NCI-H1048 (cell line): ENCODE measurements around the gene EFHC1.
"Not testable (repeated sequence)": the region's sequence is repeated elsewhere in the genome, so short reads cannot be mapped to it uniquely, and the experiment has no call there.

ENCODE experiments used
- DNase-seq: peaks from one replicate; lab custom pipeline; 2025; lab: John Stamatoyannopoulos, UW

Gene EFHC1, protein sequence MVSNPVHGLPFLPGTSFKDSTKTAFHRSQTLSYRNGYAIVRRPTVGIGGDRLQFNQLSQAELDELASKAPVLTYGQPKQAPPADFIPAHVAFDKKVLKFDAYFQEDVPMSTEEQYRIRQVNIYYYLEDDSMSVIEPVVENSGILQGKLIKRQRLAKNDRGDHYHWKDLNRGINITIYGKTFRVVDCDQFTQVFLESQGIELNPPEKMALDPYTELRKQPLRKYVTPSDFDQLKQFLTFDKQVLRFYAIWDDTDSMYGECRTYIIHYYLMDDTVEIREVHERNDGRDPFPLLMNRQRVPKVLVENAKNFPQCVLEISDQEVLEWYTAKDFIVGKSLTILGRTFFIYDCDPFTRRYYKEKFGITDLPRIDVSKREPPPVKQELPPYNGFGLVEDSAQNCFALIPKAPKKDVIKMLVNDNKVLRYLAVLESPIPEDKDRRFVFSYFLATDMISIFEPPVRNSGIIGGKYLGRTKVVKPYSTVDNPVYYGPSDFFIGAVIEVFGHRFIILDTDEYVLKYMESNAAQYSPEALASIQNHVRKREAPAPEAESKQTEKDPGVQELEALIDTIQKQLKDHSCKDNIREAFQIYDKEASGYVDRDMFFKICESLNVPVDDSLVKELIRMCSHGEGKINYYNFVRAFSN

DNA sequence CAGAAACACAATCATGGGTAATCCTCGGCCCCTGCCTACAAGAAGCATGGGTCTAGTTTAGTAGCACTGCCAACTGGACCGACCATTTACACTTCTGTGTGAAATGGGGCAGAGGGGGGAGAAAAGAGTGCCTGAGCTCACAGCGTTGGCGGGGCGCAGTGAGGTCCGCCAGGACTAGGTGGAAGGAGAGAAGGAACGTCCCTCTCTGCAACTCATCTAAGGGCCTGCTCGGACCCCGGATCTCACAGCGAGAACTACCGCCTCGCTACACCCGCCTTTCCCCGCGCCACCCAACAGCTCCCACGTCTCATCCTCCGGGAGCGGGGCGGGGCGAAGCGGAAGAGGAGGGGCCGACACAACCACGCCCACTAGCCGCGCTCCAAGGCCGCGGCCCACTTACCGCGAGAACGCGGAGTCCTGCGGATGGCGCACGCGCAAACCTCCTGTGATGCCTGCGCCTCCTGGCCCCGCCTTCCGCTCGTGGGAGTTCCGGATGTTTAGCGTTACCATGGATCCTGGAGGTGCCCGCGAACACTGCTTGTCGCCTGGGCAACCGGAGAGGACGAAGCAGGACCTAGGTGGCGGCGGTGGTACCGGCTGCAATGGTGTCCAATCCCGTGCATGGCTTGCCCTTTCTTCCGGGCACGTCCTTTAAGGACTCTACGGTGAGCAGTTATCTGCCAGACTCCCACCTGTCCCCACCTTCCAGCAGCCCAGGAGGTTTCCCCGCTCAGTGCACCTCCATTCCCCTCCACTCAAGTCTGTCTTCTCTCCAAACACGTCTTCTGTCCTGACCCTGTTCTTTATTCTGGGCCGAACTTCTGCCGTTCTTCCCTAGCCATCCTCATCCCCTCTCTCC is at the start of gene EFHC1:
Gene EFHC1, plus strand, starts transcription at position 534 of the 859 bp plus-strand sequence. Its CDS starts 69 bp downstream, at position 603.
- peak; percentile 69 for DNase-seq

DNA sequence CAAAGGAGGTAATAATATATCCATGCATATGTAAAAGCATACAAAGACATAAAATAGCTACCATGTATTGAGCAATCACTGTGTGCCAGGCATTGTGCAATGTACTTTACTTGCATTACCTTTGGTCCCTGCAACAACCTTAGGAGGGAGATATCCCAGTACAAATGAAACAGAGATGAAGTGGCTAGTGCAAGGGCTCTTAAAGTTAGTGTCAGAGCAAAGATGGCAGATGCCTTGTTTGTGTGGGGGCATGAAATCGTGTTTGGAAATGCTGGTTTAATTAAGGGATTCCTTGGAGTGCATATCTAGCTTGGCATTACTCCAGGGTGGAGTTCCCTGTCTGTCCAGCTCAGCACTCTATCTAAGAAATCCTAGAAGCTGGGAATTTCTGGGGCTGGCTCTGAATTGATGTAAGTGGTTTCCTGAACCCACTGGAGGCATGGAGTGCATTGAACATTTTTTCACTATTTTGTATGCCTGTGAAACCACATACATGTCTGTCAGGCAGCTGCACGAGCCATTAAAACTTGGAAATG is 48.4 kb upstream of the EFHC1 start:
- DNase-seq: no peak

DNA sequence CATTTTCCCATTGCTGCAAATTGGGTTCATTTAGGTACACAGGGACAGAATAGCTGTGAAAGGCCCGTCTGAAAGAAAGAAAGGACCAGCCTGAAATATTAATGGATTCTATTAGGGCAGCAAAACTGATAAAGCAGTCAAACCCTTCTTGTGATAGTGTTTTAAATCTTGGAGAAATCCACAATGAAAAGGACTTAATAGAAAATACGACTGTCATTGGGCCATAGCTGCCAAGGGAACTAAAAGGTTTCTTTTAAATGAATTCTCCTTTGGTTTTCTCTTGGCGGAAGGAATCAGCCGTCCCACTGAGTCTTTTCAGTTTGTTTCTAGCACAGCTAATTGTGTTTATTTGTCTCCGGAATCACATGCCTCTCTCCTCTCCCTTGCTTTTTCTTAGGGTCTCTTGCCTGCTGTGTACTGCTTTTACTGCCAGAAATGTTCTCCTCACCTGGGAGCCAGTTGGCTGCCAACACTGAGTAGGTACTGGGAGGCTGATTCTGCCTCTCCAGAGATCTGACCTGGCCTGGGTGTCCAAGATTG is 46.9 kb upstream of the EFHC1 start:
- no peak for DNase-seq

DNA sequence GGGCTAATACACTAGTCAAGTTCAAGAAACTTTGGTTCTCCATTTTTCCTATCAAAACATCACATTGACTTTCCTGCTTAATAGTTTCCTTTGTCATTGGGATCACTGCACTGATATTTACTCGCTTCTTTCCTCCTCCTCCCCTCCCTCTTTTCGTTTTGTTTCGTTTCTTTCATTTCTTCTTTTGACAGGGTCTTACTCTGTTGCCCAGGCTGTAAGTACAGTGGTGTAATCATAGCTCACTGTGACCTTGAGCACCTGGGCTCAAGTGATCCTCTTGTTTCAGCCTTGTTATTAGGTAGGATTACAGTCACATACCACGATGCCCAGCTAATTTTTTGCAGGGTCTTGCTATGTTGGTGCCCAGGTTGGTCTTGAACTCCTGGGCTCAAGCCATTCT is 45.9 kb upstream of the EFHC1 start:
- no peak for DNase-seq

DNA sequence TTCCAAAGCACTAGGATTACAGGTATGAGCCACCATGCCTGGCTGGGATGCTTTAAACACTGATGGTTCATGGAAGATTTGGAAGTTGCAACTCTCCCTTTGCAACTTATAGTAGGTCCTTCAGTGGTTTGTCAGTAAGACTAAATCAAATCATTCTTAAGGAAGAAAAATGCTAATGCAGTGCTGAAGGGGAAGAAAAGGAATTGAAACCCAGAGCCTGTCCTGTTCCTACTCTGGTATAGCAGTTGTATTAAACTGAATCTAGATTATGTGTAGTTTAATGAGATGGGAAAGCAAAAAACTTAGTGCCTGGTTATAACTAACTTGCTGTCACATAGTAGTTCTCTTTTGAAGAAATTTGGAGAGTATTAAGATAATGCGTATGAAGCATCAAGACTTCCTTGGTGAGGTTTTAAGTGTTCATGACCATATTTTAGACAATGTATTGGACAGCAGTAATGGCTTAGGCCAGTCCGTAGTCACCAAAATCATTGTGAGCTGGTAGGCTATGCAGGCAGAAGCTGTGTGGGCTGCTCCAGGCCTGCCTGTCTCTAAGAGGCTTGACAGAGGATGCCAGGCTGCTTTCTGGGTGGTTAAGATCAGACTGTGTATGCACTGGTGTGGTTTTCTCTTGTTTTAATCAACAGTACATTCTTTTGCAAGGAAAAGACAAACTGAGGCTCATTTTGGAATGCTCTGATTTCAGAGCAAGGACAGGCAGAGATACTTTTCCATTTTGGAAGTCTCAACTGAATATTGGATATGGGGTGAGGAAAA is 44.2 kb upstream of the EFHC1 start:
- DNase-seq: no peak

DNA sequence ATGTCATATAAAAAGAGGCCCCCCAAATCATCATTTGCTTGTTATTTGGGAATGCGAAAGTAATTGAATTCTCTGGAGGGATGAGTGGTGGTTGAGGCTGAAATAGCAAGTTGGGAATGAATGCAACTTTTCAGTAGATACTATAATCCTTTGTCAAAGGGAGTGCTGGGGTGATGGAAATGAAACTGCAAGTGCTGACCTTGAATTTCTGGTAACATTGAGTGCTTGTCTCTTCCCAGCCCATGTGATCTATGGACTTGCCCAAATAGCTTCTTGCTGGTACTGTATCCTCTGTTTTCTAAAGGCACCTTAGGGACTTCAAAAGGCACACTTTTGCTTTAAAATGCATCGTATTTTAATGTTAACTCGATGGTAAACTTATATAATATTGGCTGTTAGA is 43.4 kb upstream of the EFHC1 start:
- no peak for DNase-seq

DNA sequence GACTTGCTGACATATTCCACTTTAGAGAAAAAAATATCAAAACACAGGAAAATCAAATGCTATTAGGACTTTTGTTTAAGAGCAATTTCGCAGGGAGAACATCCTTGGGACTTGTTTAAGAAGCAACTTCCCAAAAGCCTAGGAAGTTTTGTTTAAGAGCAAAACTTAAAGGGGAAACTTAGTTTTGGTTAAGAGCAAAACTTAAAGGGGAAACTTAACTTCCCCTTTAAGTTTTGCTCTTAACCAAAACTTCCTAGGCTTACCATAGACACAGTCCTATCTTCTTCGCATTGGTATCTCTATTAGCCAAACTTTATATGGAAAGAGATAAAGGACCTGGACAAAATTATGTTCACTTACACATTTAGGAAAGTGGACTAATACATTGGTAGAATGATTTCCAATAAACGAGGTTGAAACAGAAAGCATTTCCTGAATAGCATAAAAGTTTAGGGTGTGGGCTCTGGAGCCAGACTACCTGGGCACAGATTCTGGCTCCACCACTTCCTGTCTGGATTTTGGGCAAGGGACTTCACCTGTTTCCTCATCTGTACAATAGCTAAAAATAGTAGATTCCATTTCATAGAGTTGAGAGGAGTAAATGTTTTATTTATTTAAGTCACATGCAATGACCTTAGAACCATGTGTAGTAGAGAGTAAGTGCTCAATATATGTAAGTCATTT is 42.5 kb upstream of the EFHC1 start:
- no peak for DNase-seq

DNA sequence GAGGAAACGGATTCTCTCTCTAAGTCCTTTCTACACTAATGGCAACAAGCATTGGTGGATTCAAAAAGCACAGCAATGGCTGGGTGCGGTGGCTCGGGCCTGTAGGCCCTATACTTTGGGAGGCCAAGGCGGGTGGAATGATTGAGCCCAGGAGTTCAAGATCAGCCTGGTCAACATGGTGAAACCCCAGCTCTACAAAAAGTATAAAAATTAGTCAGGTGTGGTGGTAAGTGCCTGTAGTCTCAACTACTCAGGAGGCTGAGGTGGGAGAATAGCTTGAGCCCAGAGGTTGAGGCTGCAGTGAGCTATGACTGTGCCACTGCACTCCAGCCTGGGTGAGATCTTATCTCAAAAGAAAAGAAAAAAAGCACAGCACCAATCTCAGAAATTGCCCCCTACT is 38.9 kb upstream of the EFHC1 start:
- no peak for DNase-seq

DNA sequence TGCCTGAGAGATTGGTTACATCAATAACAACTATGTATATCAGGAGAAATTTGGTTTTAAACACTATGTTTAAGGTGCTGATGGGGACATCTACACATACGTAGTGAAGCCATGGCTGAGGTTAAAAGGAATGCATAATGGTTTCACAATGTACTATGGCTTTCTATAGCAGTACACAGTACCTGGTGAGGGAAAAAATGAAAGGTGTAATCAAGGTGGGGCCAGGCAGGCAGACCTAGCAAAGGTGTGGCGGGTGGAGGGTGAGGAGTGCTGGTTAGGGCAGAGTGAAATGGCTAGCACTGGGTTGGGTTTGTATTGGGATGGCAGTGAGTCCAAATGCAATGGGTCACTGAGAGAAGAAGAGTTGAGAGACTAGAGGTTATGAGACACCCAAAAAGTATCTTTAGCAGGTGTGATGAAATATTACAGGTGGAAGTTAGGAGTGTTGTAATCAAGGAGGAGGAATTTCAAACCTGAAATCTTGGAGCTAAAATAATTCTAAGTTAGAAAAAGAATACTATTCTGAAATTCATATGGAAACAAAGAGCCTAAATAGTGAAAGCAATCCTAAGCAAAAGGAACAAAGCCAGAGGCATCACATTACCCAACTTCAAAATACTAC is 35.9 kb upstream of the EFHC1 start:
- DNase-seq: no peak

DNA sequence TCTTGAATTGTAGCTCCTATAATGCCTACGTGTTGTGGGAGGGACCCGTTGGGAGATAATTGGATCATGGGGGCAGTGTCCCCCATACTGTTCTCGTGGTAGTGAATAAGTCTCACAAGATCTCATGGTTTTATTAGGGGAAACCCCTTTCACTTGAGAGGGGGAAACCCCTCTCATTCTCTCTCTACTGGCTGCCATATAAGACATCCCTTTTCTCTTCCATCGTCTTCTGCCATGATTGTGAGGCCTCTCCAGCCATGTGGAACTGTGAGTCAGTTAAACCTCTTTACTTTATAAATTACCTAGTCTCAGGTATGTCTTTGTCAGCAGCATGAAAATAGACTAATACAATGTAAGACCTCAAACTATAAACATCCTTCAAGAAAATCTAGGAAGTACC is 35.1 kb upstream of the EFHC1 start:
- no peak for DNase-seq

DNA sequence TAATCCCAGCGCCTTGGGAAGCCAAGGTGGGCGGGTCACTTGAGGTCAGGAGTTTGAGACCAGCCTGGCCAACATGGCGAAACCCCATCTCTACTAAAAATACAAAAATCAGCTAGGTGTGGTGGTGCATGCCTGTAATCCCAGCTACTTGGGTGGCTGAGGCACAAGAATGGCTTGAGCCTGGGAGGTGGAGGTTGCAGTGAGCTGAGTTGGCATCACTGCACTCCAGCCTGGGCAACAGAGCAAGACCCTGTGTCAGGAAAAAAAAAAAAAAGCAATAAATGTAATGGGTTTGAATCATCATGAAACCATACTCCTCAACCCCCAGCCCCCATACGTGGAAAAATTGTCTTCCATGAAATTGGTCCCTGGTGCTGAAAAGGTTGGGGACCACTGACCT is 32.0 kb upstream of the EFHC1 start:
- DNase-seq: not testable (repeated sequence)

DNA sequence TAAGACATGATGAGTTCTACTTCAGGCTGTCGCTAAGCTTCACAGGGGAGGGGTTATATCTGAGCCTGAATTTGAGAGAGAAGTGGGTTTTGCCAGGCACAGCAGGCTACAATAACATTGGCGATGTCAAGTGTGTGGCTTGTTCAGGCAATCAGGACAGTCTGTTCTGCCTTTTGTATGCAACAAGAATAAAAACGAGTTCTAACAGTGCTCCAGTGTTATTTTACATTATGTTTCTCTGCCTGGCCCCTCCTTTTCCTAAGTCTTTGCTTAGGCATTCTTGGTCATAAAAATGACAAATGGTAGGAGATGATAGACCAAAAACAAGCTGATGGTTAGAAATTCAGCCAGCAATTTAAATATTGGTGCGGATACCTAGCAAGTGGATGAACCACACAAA is 31.4 kb upstream of the EFHC1 start:
- no peak for DNase-seq

DNA sequence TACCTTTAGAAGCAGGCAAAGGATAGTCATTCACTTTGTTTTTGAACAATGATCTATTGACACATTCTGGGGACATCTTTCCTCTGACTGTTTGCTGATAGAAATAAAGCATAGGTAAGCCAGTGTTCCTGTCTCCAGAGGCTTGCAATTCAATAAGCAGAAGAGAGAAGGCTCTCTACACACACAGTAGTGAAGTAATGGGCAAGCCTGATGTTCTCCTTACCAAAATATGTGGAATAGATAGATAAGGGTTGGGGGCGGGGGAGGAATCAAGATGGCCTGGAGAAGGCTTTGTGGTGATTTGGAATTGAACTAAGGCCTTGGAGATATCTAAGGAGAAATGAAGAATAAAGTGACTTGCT is 30.9 kb upstream of the EFHC1 start:
- DNase-seq: no peak

DNA sequence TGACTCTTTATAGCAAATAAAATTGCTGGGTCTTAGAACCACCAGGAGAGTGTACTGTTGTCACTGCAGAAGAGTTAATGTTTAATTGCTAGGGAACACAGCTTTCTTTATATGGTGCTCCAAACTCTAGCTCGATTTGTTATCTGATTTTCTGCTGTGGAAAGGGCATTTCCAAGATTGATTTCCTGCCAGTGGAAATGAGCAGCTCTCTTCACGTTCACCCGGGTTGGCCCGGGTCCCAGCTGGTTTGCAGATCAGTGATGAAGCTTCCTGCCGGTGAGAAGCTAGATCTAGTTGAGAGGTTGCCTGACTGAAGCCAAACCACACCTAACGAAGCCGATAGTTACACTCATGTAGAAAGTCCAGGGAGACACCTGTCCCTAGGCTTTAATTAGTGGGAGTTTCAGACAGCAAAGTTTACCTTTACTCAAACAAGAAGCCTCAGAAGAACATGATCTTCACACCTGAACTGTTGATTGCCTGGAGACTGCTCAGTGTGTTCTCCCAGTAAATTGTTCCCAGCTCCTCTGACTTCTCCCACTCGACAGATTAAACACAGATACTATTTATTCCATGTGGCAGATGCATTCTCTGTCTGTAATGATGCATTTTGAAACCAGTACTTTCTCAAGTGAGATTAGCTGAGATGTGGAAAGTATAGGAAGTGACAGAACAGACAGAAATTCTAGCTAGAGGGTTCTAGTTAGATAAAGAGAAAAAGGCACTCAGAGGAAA is 30.3 kb upstream of the EFHC1 start:
- no peak for DNase-seq

DNA sequence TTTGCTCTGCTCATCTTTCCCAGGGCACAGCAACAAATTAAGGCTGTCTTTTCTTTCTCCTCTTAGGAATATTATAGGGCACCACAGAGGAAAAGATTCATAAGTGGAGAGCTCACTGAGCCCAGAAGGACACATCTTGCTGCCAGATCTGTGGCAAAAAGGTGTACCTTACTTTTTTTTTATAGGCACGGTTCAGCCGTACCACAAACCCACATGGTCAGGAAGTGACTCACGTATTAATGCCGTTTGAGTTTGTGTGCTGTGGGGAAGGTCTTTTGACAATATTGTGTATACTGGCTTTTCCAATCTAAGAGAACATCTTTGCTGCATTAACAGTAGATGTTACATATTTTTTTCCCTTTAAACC is 29.8 kb upstream of the EFHC1 start:
- DNase-seq: no peak

DNA sequence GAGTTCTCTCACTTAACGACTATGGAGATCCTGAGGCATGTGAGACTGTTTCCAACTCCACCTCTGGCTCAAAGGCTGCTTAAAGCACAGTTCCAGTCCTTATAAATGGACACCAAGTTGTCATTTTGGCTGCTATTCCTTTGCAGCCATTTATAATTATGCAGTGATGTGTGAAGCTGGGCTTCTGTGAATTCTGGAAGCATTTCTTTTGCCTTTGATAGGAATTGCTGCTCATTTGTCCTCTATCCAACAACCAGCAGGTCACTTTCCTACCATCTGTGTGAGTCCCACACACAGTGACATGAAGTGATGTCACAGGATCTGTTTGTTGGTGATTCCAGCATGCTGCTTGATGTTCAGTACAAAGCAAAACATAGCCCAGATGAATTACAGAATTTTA is 28.5 kb upstream of the EFHC1 start:
- DNase-seq: no peak

DNA sequence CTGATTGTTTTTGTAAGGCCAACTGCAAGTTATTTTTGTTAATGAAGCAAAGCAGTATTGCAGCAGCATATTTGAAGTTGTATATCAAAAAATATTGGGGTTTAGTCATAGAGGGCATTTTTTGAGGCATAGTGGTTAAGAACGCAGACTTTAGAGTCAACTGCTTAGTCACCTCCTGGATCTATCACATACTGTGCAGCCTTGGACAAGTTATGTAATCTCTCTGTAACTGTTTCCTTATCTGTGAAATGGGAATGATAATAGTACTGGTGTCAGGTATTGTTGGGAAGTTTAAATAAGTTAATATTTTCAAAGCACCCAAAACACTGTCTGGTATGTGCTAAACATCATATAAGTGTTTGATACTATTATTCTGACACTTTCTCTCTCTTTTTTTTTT is 27.2 kb upstream of the EFHC1 start:
- DNase-seq: no peak

DNA sequence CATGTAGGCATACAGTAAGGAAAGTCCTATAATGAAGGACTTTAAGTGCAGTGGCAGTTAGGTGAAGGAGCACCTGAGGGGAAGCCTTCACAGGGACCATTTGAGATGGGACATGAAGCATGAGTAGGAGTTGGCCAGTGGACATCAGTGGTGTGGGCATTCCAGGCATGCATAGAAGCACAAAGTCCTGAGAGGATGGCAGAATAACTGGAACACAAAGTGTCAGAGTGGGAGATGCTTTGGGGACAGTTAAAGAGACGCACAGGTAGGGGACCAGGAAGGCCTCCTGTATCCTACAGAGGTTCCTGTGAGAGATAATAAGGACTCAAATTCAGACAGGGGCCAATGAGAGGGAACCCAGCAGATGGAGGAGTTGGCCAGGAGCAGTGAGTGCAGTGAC is 26.4 kb upstream of the EFHC1 start:
- no peak for DNase-seq

DNA sequence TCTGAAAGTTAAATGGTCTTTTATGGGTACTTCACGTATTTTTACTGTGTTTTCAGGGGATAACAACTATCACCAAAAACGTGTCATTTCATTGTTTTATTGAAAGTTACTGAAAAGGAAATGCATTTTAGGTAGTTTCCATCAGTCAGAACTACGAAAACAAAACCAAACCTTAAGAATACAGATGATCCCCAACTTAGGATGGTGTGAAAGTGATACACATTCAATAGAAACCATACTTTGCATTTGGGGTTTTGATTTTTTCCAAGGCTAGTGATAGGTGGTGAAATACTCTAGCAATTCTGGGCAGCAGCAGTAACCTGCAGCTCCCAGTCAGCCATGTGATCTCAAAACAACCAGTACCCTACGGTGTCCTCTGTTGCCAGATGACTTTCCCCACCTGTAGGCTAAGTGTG is 25.9 kb upstream of the EFHC1 start:
- no peak for DNase-seq

DNA sequence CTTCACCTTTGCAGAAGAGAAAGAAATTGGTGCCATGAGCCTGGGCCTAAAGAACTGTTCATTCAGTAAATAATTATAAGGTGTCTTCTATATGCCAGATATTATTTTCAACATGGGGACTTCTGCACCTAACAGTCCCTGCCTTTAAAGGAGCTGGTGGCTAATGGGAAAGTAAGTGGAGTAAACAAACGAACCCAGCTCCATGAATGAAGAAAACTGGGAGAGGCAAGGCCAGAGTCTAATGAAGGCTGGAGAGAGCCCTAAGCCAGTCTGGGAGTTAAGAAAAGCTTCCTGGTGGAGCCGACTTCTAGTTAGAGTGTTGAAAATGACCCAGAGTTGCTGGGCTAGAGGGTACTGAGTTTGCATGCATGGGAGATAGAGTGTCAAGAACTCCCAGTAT is 24.2 kb upstream of the EFHC1 start:
- no peak for DNase-seq
